ENCODE results near the gene MATK.

MATK gene

DNA sequence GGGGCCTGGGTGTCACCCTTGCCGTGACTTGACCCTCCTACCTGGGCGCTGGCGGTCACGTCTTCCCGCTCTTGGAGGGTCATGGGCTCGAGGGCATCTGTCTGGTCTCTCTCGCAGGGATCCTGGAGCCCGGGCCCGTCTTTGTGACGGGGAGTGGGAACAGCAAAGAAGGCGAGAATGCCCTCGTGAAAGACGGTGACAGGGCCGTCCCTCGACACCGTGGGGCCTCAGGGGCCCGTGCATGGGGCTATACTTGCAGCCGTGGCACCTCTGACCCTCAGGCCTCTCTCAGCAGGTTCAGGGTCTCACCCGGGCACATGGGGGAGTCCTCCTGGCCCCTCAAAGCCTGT is 20.9 kb upstream of the MATK start:
- no peak overlapping the region for H3K4me3 ChIP-seq (ENCODE audit: low read length)
- TF ChIP-seq, protein P1, sequence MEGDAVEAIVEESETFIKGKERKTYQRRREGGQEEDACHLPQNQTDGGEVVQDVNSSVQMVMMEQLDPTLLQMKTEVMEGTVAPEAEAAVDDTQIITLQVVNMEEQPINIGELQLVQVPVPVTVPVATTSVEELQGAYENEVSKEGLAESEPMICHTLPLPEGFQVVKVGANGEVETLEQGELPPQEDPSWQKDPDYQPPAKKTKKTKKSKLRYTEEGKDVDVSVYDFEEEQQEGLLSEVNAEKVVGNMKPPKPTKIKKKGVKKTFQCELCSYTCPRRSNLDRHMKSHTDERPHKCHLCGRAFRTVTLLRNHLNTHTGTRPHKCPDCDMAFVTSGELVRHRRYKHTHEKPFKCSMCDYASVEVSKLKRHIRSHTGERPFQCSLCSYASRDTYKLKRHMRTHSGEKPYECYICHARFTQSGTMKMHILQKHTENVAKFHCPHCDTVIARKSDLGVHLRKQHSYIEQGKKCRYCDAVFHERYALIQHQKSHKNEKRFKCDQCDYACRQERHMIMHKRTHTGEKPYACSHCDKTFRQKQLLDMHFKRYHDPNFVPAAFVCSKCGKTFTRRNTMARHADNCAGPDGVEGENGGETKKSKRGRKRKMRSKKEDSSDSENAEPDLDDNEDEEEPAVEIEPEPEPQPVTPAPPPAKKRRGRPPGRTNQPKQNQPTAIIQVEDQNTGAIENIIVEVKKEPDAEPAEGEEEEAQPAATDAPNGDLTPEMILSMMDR (conservative IDR thresholded peaks at IDR 0.05; ENCODE audit: low read length), result no peak
- DNase-seq (ENCODE audit: low read depth), result no peak

- no peak for DNase-seq (ENCODE audit: low read depth)
- no peak overlapping the region for H3K4me3 ChIP-seq (ENCODE audit: low read length)
Measured at GRCh38 chr19:3805859-3806258, 19.7 kb upstream of the MATK start.

GRCh38 chr19:3804429-3804828 is 18.2 kb upstream of the MATK start:
- no peak for DNase-seq (ENCODE audit: low read depth)
- TF ChIP-seq, protein P1 (conservative IDR thresholded peaks at IDR 0.05; ENCODE audit: low read length), result no peak
- H3K4me3 ChIP-seq (ENCODE audit: low read length), result no peak overlapping the region

More at GRCh38 chr19:3805859-3806258, 19.7 kb upstream of the MATK start:
- TF ChIP-seq, protein P1 (conservative IDR thresholded peaks at IDR 0.05; ENCODE audit: low read length), result no peak

DNA sequence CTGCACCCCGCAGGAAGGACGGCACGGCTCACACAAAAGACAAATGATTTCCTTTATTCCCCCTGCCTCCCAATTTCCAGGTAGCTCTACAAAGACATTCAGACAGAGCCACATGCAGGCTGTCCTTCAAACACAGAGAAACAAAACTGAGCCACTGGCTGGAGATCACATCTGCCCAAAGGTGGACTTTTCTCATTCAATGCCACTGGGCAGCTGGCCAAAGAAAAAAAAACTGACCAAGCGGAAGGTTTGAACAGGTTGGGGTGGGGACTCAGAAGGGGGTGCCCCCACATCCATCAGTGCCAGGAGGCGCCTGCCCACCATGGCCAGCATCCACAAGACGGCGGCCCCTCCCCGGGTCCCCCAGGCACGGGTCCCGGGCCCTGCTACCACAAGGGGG is 17.8 kb upstream of the MATK start:
- H3K4me3 ChIP-seq (ENCODE audit: low read length), result no peak overlapping the region
- DNase-seq (ENCODE audit: low read depth), result no peak
- TF ChIP-seq, protein P1 (conservative IDR thresholded peaks at IDR 0.05; ENCODE audit: low read length), result no peak

GRCh38 chr19:3803114-3803888 is 17.1 kb upstream of the MATK start:
- TF ChIP-seq, protein P1 (conservative IDR thresholded peaks at IDR 0.05; ENCODE audit: low read length), result no peak

DNA sequence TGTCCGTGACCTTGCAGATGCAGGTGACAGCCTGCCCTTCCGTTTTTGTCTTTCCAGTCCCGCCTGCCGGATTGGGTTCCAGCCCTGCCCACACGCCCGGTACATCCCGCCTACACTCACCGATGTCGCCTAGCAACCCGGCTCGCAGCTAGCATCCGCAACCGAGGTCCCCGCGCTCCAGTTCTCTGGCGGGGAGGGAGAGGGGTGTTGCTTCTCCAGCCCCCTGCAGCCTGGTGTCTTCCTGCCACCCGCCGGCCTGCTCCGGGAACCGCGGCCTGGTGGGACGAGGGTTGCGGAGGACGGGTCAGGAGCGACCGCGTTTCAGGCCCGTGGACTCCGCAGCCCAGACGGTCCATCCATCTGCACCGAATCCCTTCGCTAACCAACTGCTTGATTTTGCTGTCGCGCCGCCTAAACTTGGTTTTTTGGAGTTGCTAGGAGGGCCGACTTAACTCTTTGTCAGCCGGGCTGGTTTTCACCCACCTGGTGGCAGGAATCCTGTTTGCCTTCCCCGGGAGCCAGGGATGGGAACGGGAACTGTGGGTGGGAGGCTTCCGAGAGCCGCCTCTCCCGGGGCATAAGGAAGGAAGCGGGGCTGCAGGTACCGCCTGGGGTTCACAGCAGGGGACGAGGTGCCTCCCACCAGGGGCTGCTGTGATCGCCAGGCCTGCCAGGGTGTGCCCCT is 15.4 kb upstream of the MATK start:
- H3K4me3 ChIP-seq (ENCODE audit: low read length), result no peak overlapping the region; the same call in 1 of the 2 replicates
- DNase-seq (ENCODE audit: low read depth), result no peak
- TF ChIP-seq, protein P1 (conservative IDR thresholded peaks at IDR 0.05; ENCODE audit: low read length), result peak; percentile 32

More at GRCh38 chr19:3803114-3803888, 17.1 kb upstream of the MATK start:
- DNase-seq (ENCODE audit: low read depth), result no peak
- H3K4me3 ChIP-seq (ENCODE audit: low read length), result no peak overlapping the region

DNA sequence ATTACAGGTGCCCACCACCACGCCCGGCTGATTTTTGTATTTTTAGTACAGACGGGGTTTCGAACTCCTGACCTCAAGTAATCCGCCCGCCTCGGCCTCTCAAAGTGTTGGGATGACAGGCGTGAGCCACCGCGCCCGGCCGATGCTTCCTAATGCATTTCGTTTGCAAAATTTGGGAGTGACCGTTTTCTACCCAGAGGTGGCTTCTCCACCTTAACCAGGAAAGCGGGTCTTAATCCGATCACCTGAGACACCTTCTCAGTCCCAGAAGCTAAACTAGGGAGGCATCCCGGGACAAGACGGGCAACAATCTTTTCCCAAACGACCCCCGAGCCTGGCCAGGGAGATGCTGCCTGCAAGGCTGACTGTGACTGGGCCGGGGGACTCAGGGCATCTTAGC is 14.8 kb upstream of the MATK start:
- DNase-seq (ENCODE audit: low read depth), result no peak
- no peak overlapping the region for H3K4me3 ChIP-seq (ENCODE audit: low read length)
- TF ChIP-seq, protein P1 (conservative IDR thresholded peaks at IDR 0.05; ENCODE audit: low read length), result no peak
